NCI-H1436 treated with DMSO at 0.1 percent for 48 hours (cell line): ENCODE results near the gene OOSP4B.
"Not testable (repeated sequence)": the region's sequence is repeated elsewhere in the genome, so short reads cannot be mapped to it uniquely, and the experiment has no call there.

ENCODE experiments used
- DNase-seq: peaks from one replicate; lab custom pipeline; 2025; lab: John Stamatoyannopoulos, UW

OOSP4B gene

GRCh38 chr11:60059521-60060240, 42.7 kb downstream of the OOSP4B start:
- no peak for DNase-seq

GRCh38 chr11:60064111-60064510, 47.1 kb downstream of the OOSP4B start:
- no peak for DNase-seq

DNA sequence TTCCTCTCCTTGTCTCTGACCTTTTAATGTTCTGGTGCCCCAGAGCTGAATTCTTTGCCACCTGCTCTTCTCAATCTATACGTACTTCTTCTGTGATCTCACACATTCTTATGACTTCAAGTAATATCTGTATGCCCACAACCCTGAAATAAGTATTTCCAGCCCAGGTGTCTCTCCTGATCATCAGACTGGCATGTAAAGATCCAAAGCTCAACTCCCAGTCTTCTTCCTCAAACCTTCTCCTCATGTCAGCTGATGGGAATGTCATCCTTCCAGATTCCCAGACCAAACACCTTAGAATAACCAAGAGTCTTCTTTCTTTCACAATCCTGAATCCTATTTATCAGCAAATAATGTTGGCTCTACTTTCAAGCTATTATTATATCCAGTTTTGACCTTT, 48.8 kb downstream of the OOSP4B start:
- no peak for DNase-seq

- DNase-seq = no peak
Measured at GRCh38 chr11:60069450-60069849, 52.5 kb downstream of the OOSP4B start.

- DNase-seq = not testable (repeated sequence)
Measured at GRCh38 chr11:60071644-60072043, 54.7 kb downstream of the OOSP4B start.

DNA sequence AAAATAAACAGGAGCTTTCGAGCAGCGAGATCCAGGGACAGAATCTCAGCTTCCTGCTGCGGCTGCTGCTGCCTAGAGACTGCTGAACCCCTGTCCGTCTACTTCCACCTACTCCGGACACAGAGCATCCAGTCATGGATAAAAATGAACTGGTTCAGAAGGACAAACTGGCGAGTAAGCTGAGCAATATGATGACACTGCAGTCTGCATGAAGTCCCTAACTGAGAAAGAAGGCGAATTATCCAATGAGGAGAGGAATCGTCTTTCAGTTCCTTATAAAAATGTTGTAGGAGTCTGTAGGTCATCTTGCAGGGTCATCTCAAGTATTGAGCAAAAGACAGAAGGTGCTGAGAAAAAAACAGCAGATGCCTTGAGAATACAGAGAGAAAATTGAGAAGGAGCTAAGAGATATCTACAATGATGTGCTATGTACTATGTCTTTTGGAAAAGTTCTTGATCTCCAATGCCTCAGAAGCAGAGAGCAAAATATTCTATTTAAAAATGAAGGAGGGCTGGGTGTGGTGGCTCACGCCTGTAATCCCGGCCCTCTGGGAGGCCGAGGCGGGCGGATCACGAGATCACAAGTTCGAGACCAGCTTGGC, 60.3 kb downstream of the OOSP4B start:
- DNase-seq = no peak

- no peak for DNase-seq
Measured at GRCh38 chr11:60077981-60078380, 61.0 kb downstream of the OOSP4B start.

DNA sequence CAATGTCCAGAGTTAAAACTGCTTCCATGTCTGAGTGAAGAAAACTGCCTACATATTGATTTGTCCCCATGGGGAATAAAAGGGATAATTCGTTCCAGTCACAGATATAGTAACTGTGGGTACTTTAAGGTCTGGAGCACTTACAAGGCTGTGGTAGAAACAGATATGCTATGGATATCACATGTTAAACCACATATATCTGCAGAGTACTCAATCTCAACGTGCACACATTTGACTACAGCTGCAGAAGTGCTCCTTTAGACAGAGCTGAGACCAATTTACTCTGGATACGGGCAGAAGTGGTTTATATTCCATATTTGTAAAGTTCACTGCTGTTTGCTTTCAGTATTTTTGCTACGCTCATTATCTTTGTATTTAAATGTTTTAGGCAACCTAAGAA, 61.8 kb downstream of the OOSP4B start:
- DNase-seq = no peak

DNA sequence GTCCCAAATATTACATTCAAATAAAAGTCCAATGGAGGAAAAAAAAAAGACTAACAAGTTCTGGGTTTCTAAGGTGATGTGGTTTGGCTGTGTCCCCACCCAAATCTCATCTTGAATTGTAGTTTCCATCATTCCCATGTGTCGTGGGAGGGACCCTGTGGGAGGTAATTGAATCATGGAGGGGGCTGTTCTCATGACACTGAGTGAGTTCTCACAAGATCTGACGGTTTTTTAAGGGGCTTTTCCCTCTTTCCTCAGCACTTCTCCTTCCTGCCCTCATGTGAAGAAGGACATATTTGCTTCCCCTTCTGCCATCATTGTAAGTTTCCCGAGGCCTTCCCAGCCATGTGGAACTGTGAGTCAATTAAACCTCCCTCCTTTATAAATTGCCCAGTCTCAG, 63.6 kb downstream of the OOSP4B start:
- no peak for DNase-seq
